Measurements from ENCODE around the gene NUP42. TPM values are rescaled to one million over a fixed set of nuclear protein-coding genes. Genes with fewer than 3 reads are reported as not detected.

The NUP42 gene
- total and polyA plus RNA-seq, 9 of the 15 experiments (the other 6 are each of a cell fraction or from before 2014, with no cell fraction given) = 41.8 to 86.4 (median 71.2) TPM

- no peak for TF ChIP-seq NR0B1 (IDR thresholded peaks at IDR 0.05; ENCODE audit: partially characterized antibody)
- peak; percentile 35; the same call in 1 of the 2 replicates for TF ChIP-seq STAT5A (IDR thresholded peaks at IDR 0.05; ENCODE audit: borderline replicate concordance, low read length)
- TF ChIP-seq E2F6 (IDR thresholded peaks at IDR 0.05; ENCODE audit: borderline replicate concordance in 1 of 2, extremely low read depth in 1 of 2, insufficient read depth in 1 of 2, insufficient read length in 1 of 2, low read depth in 1 of 2, low read length in 1 of 2, poor library complexity in 1 of 2, severe bottlenecking in 1 of 2) = no peak
- peak; percentile 95 for TF ChIP-seq NFIC (IDR thresholded peaks at IDR 0.05)
- TF ChIP-seq CHD4 (IDR thresholded peaks at IDR 0.05; ENCODE audit: insufficient read depth, insufficient replicate concordance, low read depth, low read length, poor library complexity, severe bottlenecking) = no peak
- no peak for TF ChIP-seq STAT6 (CRISPR knock-in tag; IDR thresholded peaks at IDR 0.05)
- TF ChIP-seq MTF1 (CRISPR knock-in tag; IDR thresholded peaks at IDR 0.05; ENCODE audit: borderline replicate concordance) = no peak
- no peak for TF ChIP-seq RFX5 (IDR thresholded peaks at IDR 0.05; ENCODE audit: low read depth, low read length)
- no peak for TF ChIP-seq ZBTB1 (CRISPR knock-in tag; IDR thresholded peaks at IDR 0.05; ENCODE audit: borderline replicate concordance, low read depth)
- no peak for TF ChIP-seq HMG20A (CRISPR knock-in tag; conservative IDR thresholded peaks at IDR 0.05)
- no peak for TF ChIP-seq ZNF395 (CRISPR knock-in tag; IDR thresholded peaks at IDR 0.05)
- no peak for TF ChIP-seq JUN (IDR thresholded peaks at IDR 0.05; ENCODE audit: borderline replicate concordance, low read depth, low read length)
- TF ChIP-seq JUN (CRISPR knock-in tag; IDR thresholded peaks at IDR 0.05; ENCODE audit: borderline replicate concordance) = no peak
- TF ChIP-seq NEUROD1 (IDR thresholded peaks at IDR 0.05; ENCODE audit: borderline replicate concordance, low read depth, low read length, partially characterized antibody) = no peak
- TF ChIP-seq RBM25 (IDR thresholded peaks at IDR 0.05; ENCODE audit: low read depth, low read length, severe bottlenecking) = no peak
- TF ChIP-seq ZNF184 (CRISPR knock-in tag; IDR thresholded peaks at IDR 0.05) = no peak
- TF ChIP-seq ZNF197 (CRISPR knock-in tag; IDR thresholded peaks at IDR 0.05; ENCODE audit: low read depth) = no peak
- TF ChIP-seq ELK1 (CRISPR knock-in tag; IDR thresholded peaks at IDR 0.05) = no peak
- TF ChIP-seq MIER1 (IDR thresholded peaks at IDR 0.05; ENCODE audit: low read depth) = no peak
- peak; percentile 81 for TF ChIP-seq SMARCC2 (IDR thresholded peaks at IDR 0.05; ENCODE audit: low read depth)
Observed at GRCh38 chr7:23191022-23191421, 9.2 kb downstream of the NUP42 start (continued).
